Small intestine (tissue), 7 donors: ENCODE results near the gene PRR23A. TPM values are rescaled to one million over a fixed set of nuclear protein-coding genes. Genes with fewer than 3 reads are reported as not detected.

Source experiments
- DNase-seq, 2 donors: peaks; one replicate each; pipeline versions ENCODE4 v3.0.0 to v3.0.0-alpha.2; 2013
- FAIRE-seq: peaks from 2 replicates; lab custom pipeline; 2012; peaks lifted over from hg19 to GRCh38; lab: Jason Lieb, UNC
- H3K27ac ChIP-seq, 3 donors: one replicate each; pipeline ENCODE4 v1.5.1; 2013; ENCODE audit warnings: low read length in 2 of 3, mild to moderate bottlenecking in 2 of 3, control low read depth in 1 of 3, inconsistent platforms in 1 of 3, low read depth in 1 of 3, moderate library complexity in 1 of 3
- H3K27me3 ChIP-seq, 3 donors: one replicate each; pipeline ENCODE4 v1.6.1; 2013; ENCODE audit warnings: low read length in 3 of 3, inconsistent platforms in 1 of 3; ENCODE audit not compliant: control insufficient read depth in 3 of 3, insufficient read depth in 3 of 3
- H3K36me3 ChIP-seq, 3 donors: one replicate each; pipeline ENCODE4 v1.6.1; 2013; ENCODE audit warnings: low read length in 3 of 3, inconsistent platforms in 1 of 3, low read depth in 1 of 3, mild to moderate bottlenecking in 1 of 3, moderate library complexity in 1 of 3; ENCODE audit not compliant: control insufficient read depth in 3 of 3, insufficient read depth in 2 of 3
- H3K4me1 ChIP-seq, 3 donors: one replicate each; pipeline ENCODE4 v1.6.1; 2013; ENCODE audit warnings: low read length in 2 of 3, inconsistent platforms in 1 of 3, low read depth in 1 of 3, mild to moderate bottlenecking in 1 of 3, moderate library complexity in 1 of 3; ENCODE audit not compliant: control insufficient read depth in 3 of 3, insufficient read depth in 2 of 3
- H3K4me3 ChIP-seq, 3 donors: one replicate each; pipeline ENCODE4 v1.5.1; 2013; ENCODE audit warnings: low read length in 3 of 3, control low read depth in 1 of 3, inconsistent platforms in 1 of 3, low read depth in 1 of 3, mild to moderate bottlenecking in 1 of 3, moderate library complexity in 1 of 3
- H3K9me3 ChIP-seq, 2 donors: one replicate each; pipeline ENCODE4 v1.6.1; 2013; ENCODE audit warnings: low read depth in 1 of 2, low read length in 1 of 2; ENCODE audit not compliant: control insufficient read depth in 2 of 2, insufficient read depth in 1 of 2
- WGBS, 3 donors: extraction: QIAGEN DNeasy Blood & Tissue Kit; methylation state at CpG; one replicate each; pipeline ENCODE4 v1.1.7; 2013; 5-methylcytosine and 5-hydroxymethylcytosine counted together
- polyA plus RNA-seq, 4 donors: library from polyadenylated mRNA; stranded (reverse) in 3 of 4; unstranded in 1 of 4; fragments of 200-250 nt in 3 of 4; fragments of 120-200 nt in 1 of 4; gene quantifications; one replicate each; pipeline versions ENCODE4 v1.2.1 to v1.2.3, GENCODE V29; 2013
- donor health status: healthy with polysubstance abuse.
- donor health status: control.
- donor health status: control.
- donor health status: Bipolar disorder and iron deficiency.
- donor health status: healthy.

Gene PRR23A
- polyA plus RNA-seq, 4 donors: not detected

DNA sequence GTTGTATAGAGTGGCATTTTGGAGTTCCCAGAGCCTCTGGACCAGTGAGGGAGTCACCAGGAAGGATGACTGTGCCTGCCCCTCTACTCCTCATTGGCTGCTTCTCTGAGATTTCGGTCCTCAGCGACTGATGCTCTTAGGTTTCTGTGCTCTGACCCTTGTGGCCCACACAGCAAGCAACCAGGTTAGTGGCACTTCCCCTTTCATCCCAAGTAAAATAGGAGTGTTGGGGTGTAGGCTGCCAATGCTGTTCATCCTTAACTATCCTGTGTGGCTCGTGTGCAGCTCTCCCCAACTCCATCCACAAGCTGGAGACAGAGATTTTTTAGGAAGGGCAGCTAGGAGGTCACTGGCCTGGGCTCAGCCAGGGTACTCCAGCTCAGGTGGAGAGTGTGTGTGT lies 21.3 kb downstream of the PRR23A start:
- Histone ChIP-seq H3K4me1 (no peaks in the 10 kb centered on the region), H3K36me3 (no peaks in the 10 kb centered on the region), H3K27ac (no peak overlapping the region), H3K9me3 (no peaks in the 10 kb centered on the region), H3K27me3 (peaks cover 0 to 7% (median 0%) of the 10 kb centered on the region in 3 donors), H3K4me3 (no peak overlapping the region)
- no peak for FAIRE-seq
- WGBS, 3 donors: 50 to 70% (median 59%) methylated on average over 3 of the region's 3 CpGs
- no peak for DNase-seq

DNA sequence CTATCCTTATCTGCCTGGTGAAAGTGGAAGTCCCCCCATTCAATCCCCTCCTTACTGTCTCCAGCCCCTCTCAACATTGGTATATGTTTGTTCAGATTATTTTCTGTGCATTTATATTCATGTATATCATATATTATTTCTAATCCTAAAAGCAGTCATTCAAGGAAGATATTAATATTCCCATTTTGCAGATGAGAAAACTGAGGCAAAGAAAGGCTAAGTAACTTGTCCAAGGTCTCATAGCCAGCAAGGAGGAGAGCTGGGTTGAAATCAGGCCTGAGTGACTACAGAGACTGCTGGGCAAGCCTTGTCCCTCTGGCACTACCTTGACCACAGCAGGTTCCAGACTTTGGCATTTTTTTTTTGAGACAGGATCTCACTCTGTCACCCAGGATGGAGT lies 30.0 kb downstream of the PRR23A start:
- FAIRE-seq (no peak), DNase-seq (no peak)
- no peak overlapping the region for H3K4me3 ChIP-seq
- H3K9me3 ChIP-seq: no peaks in the 10 kb centered on the region
- H3K27ac ChIP-seq: no peak overlapping the region
- H3K36me3 ChIP-seq: no peaks in the 10 kb centered on the region
- peaks cover 0 to 4% (median 2%) of the 10 kb centered on the region in 3 donors for H3K27me3 ChIP-seq
- no peaks in the 10 kb centered on the region for H3K4me1 ChIP-seq

DNA sequence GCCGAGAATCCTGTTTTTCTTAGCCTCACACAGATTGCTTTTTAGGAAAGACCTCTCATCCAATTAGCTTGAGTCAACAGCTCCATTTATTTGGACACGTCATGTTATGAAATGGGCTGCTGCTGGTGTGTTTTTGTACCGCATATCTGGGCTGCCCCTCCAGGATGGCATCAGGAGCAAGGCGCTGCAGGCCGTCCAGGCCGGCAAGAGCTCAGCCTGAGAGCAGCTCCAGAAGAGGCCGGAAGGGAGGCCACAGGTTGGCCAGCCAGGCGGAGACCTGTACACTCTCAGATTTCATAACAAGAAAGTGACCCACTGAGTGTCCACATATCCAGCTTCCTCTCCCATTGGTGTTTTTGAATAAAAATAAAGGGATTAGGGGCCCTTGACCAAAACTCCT lies 30.7 kb downstream of the PRR23A start:
- no peak overlapping the region for H3K27ac ChIP-seq
- no peaks in the 10 kb centered on the region for H3K9me3 ChIP-seq
- H3K36me3 ChIP-seq: no peaks in the 10 kb centered on the region
- no peak for FAIRE-seq
- no peaks in the 10 kb centered on the region for H3K4me1 ChIP-seq
- H3K27me3 ChIP-seq: peaks cover 0 to 4% (median 2%) of the 10 kb centered on the region in 3 donors
- 90 to 92% (median 91%) methylated on average over 8 of the region's 8 CpGs for WGBS, 3 donors
- no peak overlapping the region for H3K4me3 ChIP-seq
- DNase-seq: no peak

DNA sequence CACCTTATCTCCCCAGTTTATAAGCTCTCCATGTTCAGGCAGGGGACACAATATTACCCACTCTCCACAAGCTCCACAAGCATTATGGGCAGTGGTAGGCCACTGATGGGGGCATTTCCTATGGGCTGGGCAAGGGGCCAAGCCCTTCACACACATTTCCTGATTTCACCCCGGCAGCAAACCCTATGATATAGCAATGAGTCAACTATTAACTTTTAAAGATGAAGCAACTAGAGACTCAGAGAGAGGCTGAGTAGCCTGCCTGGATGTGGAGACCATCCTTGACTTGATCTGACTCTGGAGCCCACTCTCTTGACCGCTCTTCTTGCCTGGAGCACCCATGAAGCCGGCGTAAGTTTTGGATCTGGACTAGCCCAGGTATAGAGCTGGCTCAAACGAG lies 31.6 kb downstream of the PRR23A start:
- FAIRE-seq (no peak), DNase-seq (no peak)
- WGBS, 3 donors: 70 to 73% (median 72%) methylated on average over 5 of the region's 5 CpGs

DNA sequence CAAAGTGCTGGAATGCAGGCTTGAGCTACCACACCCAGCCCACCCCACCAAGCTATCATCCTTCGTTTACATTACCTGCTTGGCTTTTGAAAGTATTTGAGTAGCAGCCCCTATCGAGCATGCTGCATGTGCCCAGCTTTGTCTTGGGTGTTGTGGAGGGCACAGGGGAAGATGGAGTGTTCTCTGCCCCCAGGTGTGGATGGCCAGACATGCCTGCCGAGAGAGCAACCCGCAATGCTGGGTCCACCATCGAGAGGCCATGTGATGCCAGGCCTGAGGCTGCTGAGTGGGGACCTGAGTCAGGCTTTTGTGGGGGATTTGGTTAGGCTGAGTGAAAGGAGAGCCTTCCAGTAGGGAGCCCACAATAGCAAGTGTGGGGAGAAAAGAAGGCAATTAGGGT lies 33.1 kb downstream of the PRR23A start:
- no peaks in the 10 kb centered on the region for H3K9me3 ChIP-seq
- H3K27ac ChIP-seq: no peak overlapping the region
- FAIRE-seq (no peak), DNase-seq (no peak)
- no peaks in the 10 kb centered on the region for H3K36me3 ChIP-seq
- H3K27me3 ChIP-seq: peaks cover 0 to 4% (median 2%) of the 10 kb centered on the region in 3 donors
- no peak overlapping the region for H3K4me3 ChIP-seq
- H3K4me1 ChIP-seq: no peaks in the 10 kb centered on the region
- WGBS, 3 donors: 83 to 85% (median 85%) methylated on average over 5 of the region's 5 CpGs

More for the DNA sequence above, 31.6 kb downstream of the PRR23A start:
- Histone ChIP-seq H3K4me1 (no peaks in the 10 kb centered on the region), H3K9me3 (no peaks in the 10 kb centered on the region), H3K36me3 (no peaks in the 10 kb centered on the region), H3K4me3 (no peak overlapping the region), H3K27me3 (peaks cover 0 to 4% (median 2%) of the 10 kb centered on the region in 3 donors), H3K27ac (no peak overlapping the region)

DNA sequence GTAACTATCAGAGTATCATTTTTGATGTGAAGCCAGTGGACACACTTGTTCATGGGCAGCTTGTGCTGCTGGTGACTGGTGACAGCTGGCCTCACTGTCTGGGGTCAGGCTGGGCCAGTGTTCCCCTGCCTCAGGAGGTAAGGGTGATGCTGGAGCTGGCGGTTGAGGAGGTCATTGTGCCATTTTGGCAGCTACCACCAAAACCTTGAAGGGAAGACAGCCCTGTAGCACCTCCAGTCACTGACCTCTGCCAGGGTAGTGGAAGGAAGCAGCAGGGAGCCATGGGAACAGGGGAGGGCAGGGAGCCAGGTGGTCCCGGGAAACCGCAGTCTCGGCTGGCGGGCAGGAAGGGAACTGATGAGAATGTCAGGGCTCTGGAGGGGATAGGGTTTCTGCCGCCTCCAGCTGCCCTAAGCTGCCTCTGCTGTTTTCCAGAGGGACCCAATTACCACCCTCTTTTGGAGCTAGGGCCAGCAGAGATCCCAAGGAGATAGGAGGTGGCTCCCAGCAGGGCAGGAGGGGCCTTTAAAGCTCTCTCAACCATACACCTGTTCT lies 34.2 kb downstream of the PRR23A start:
- H3K27ac ChIP-seq: no peak overlapping the region
- H3K27me3 ChIP-seq: peaks cover 0 to 4% (median 2%) of the 10 kb centered on the region in 3 donors
- H3K4me1 ChIP-seq: no peaks in the 10 kb centered on the region
- FAIRE-seq: no peak
- no peak for DNase-seq
- H3K9me3 ChIP-seq: no peaks in the 10 kb centered on the region
- 80 to 88% (median 83%) methylated on average over 6 of the region's 6 CpGs for WGBS, 3 donors
- no peak overlapping the region for H3K4me3 ChIP-seq
- no peaks in the 10 kb centered on the region for H3K36me3 ChIP-seq

DNA sequence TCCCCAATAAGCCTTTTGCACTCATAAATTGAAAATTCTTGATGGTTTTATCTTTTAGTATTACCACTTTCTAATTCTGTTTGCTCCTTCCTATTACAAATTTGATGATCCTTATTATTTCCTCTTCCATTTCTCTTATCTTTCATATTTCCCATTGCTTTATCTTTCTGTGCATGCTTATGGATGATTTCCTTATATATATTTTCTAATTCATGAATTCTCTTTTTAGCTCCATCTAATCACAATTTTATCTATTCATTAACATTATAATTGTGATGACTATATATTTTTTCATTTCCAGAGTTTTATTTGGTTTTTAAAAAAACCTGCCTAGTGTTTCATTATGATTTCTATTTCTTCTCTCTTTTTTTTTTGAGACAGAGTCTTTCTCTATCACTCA lies 41.1 kb downstream of the PRR23A start:
- peaks cover 0 to 33% (median 21%) of the 10 kb centered on the region in 3 donors for H3K27me3 ChIP-seq
- H3K4me1 ChIP-seq: peaks cover 0 to 3% (median 0%) of the 10 kb centered on the region in 3 donors
- no peak overlapping the region for H3K4me3 ChIP-seq
- no peak overlapping the region for H3K27ac ChIP-seq
- no peaks in the 10 kb centered on the region for H3K36me3 ChIP-seq
- H3K9me3 ChIP-seq: peaks cover 0 to 4% of the 10 kb centered on the region in 2 donors
- no peak for DNase-seq
- no peak for FAIRE-seq

DNA sequence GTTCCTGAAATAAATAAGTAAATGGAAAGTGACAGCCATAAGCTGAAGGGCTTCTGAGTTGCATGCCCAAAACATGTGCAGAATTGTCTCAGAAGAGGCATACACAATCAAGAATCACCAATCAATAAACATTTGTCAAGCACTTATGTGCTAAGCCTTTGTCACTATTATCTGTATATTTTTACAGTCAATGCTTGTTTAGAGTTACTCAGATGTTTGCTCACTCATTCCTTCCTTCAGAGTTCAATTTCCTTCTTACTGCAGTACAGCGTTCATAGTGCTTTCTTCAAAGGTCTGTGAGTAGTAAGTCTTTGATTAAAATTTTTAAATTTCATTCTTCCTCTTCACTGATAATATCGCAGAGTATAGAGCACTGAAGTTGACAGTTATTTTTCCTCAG lies 41.8 kb downstream of the PRR23A start:
- H3K27ac ChIP-seq: no peak overlapping the region

More for the DNA sequence above, 41.8 kb downstream of the PRR23A start:
- WGBS, 3 donors: 74 to 83% (median 83%) methylated on average over 2 of the region's 2 CpGs
- no peak overlapping the region for H3K4me3 ChIP-seq
- peaks cover 0 to 39% (median 24%) of the 10 kb centered on the region in 3 donors for H3K27me3 ChIP-seq
- peaks cover 0 to 4% of the 10 kb centered on the region in 2 donors for H3K9me3 ChIP-seq
- no peak for FAIRE-seq
- no peak for DNase-seq
- H3K36me3 ChIP-seq: no peaks in the 10 kb centered on the region
- H3K4me1 ChIP-seq: peaks cover 0 to 3% (median 0%) of the 10 kb centered on the region in 3 donors
